Coronary artery (tissue), 2 donors: ENCODE results near the gene SLC35F3.
"Not testable (repeated sequence)": the region's sequence is repeated elsewhere in the genome, so short reads cannot be mapped to it uniquely, and the experiment has no call there.

Experiments
- DNase-seq: peaks from one replicate; pipeline ENCODE4 v3.0.0-alpha.2; 2017; ENCODE audit warnings: low spot score
- H3K27ac ChIP-seq, 2 donors: fragments of 200-600 bp; sonication (generic); one replicate each; pipeline ENCODE4 v1.5.1; 2016 to 2019
- H3K4me3 ChIP-seq: fragments of 200-600 bp; sonication (generic); 2 replicates; pipeline ENCODE4 v1.5.1; 2016; ENCODE audit warnings: mild to moderate bottlenecking, moderate library complexity
- CTCF ChIP-seq: fragments of 200-600 bp; sonication (generic); IDR thresholded peaks from one replicate; pipeline ENCODE4 v1.5.1; 2019; ENCODE audit warnings: antibody characterized with exemption

The SLC35F3 gene

GRCh38 chr1:234170622-234171021 lies 266.1 kb downstream of the SLC35F3 start:
- Histone ChIP-seq H3K27ac (no peak overlapping the region), H3K4me3 (no peak overlapping the region)
- no peak for TF ChIP-seq CTCF
- DNase-seq: peak; percentile 22

- Histone ChIP-seq H3K27ac (no peak overlapping the region), H3K4me3 (no peak overlapping the region)
- peak; percentile 26 for DNase-seq
- no peak for TF ChIP-seq CTCF
These were observed 269.5 kb downstream of the SLC35F3 start for GRCh38 chr1:234173968-234174367.

GRCh38 chr1:234175363-234175762 lies 270.9 kb downstream of the SLC35F3 start:
- no peak for TF ChIP-seq CTCF
- H3K4me3 ChIP-seq: no peak overlapping the region
- DNase-seq: peak; percentile 19

GRCh38 chr1:234176000-234176399 lies 271.5 kb downstream of the SLC35F3 start:
- peak; percentile 38 for DNase-seq
- TF ChIP-seq CTCF: no peak
- Histone ChIP-seq H3K27ac (no peak overlapping the region), H3K4me3 (no peak overlapping the region)

More at GRCh38 chr1:234175363-234175762, 270.9 kb downstream of the SLC35F3 start:
- no peak overlapping the region for H3K27ac ChIP-seq

GRCh38 chr1:234176847-234177246 lies 272.4 kb downstream of the SLC35F3 start:
- not testable (repeated sequence) for H3K4me3 ChIP-seq
- DNase-seq: peak; percentile 4

GRCh38 chr1:234185438-234185837 lies 281.0 kb downstream of the SLC35F3 start:
- TF ChIP-seq CTCF: no peak
- DNase-seq: peak; percentile 24
- Histone ChIP-seq H3K27ac (no peak overlapping the region), H3K4me3 (no peak overlapping the region)

More at GRCh38 chr1:234176847-234177246, 272.4 kb downstream of the SLC35F3 start:
- H3K27ac ChIP-seq: not testable (repeated sequence)

- no peak overlapping the region for H3K4me3 ChIP-seq
- TF ChIP-seq CTCF: no peak
- DNase-seq: no peak
These were observed 281.7 kb downstream of the SLC35F3 start for GRCh38 chr1:234186037-234186688.

More at GRCh38 chr1:234186037-234186688, 281.7 kb downstream of the SLC35F3 start:
- H3K27ac ChIP-seq: no peak overlapping the region
